Measurements from ENCODE around the gene PTGES3L.
"Not testable (repeated sequence)": the region's sequence is repeated elsewhere in the genome, so short reads cannot be mapped to it uniquely, and the experiment has no call there.

PTGES3L gene

DNA sequence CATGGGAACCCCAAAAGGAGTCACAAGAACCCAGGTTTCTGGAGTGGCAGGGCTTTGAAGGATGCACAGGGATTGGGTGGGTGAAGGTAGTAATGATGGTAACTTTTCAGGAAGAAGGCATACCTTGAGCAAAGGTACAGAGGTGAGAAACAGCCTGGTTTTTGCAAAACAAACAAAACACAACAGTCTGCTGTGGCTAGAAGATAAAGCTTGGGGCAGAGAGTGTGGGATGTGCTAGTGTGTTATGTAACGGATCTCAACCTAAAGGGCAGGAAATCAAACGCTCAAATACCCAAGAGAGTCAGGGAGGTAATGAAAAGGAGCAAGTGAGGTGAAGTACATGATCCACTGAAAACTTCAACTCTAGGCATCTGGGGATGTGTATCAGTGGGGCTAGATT is 4.6 kb downstream of the PTGES3L start:
- Histone ChIP-seq H3K4me1 (peaks cover 19 to 40% (median 33%) of the 10 kb centered on the region in 10 experiments), H3K27me3 (no peaks in the 10 kb centered on the region), H3K36me3 (no peaks in the 10 kb centered on the region), H3K27ac (peak overlapping the region in 7 of 11 experiments; percentile 1 to 50 (median 28); a peak in 7 of 22 replicates), H3K9me3 (replicated peaks in 1 of 11) (no peaks in the 10 kb centered on the region), H3K4me3 (no peak overlapping the region), H3K4me2 (peak overlapping the region; percentile 59 to 83 (median 66)), H4K20me1 (no peaks in the 10 kb centered on the region), H3K9ac (peak overlapping the region in 8 of 11 experiments; percentile 9 to 58 (median 34); a peak in 6 of 22 replicates)
- TF ChIP-seq Cebpa-rat (IDR thresholded peaks at IDR 0.05): no peak

DNA sequence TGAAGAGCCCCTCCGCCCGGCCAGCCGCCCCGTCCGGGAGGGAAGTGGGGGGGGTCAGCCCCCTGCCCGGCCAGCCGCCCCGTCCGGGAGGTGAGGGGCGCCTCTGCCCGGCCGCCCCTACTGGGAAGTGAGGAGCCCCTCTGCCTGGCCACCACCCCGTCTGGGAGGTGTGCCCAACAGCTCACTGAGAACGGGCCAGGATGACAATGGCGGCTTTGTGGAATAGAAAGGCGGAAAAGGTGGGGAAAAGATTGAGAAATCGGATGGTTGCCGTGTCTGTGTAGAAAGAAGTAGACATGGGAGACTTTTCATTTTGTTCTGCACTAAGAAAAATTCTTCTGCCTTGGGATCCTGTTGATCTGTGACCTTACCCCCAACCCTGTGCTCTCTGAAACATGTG is 6.6 kb downstream of the PTGES3L start:
- not testable (repeated sequence) for H4K20me1 ChIP-seq; H3K4me2 ChIP-seq; H3K9ac ChIP-seq; H3K4me3 ChIP-seq; H3K27ac ChIP-seq; H3K36me3 ChIP-seq; H3K9me3 ChIP-seq (replicated peaks in 1 of 11); H3K27me3 ChIP-seq
- peaks cover 20 to 43% (median 36%) of the 10 kb centered on the region in 10 experiments for H3K4me1 ChIP-seq

DNA sequence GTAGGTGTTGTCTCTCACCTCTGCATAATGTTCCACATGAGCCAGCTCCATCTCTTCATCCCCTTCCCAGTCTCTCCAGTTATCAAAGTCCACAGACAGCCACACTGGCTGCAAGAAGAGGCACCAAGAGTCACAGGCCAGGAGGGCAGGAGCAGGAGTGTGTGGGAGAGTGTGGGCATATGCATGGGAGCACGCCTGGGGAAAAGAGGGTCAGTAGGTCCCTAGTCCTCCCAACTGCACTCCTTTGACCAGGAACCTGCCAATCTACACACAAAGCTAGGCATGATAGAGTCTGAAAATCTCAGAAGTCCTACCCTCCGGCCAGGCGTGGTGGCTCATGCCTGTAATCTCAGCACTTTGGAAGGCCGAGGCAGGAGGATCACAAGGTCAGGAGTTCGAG is 8.3 kb downstream of the PTGES3L start:
- TF ChIP-seq Cebpa-rat (IDR thresholded peaks at IDR 0.05): no peak
- no peaks in the 10 kb centered on the region for H3K36me3 ChIP-seq
- no peak overlapping the region for H3K9ac ChIP-seq
- no peak overlapping the region for H3K27ac ChIP-seq
- H3K4me2 ChIP-seq: no peak overlapping the region
- H3K4me1 ChIP-seq: peaks cover 28 to 47% (median 40%) of the 10 kb centered on the region in 10 experiments
- H4K20me1 ChIP-seq: no peaks in the 10 kb centered on the region
- H3K4me3 ChIP-seq: no peak overlapping the region
- H3K9me3 ChIP-seq (replicated peaks in 1 of 11): no peaks in the 10 kb centered on the region
- no peaks in the 10 kb centered on the region for H3K27me3 ChIP-seq

DNA sequence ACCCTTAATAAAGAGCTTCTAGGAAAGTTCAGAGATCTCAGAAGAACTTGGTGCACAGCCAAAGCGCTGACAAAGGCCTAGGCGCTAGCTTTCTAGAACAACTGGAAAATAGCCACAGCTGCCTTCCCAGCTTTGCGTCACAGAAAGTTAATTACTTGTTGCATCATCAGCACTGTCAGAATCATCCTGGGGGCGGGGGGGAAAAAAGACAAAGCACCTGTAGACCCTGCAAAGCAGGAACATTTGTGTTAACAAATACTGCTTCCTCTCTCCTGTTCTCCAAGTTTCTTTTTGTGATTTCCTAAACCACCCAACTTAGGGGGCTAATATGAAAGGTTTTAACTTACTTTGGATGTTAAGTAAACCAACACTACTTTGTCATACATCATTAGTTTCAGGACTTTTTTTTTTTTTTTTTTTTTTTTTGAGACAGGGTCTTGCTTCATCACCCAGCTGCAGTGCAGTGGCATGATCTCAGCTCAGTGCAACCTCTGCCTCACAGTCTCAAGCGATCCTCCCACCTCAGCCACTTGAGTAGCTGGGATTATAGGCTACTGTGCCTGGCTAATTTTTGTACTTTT is 10.8 kb downstream of the PTGES3L start:
- Histone ChIP-seq H3K9me3 (replicated peaks in 1 of 11) (no peaks in the 10 kb centered on the region), H3K4me2 (peak overlapping the region in 10 of 11 experiments; percentile 5 to 46 (median 20); a peak in 15 of 22 replicates), H3K27me3 (no peaks in the 10 kb centered on the region), H3K4me1 (peaks cover 23 to 36% (median 28%) of the 10 kb centered on the region in 10 experiments; a peak in 19 of 20 replicates), H3K36me3 (no peaks in the 10 kb centered on the region), H4K20me1 (no peaks in the 10 kb centered on the region), H3K4me3 (no peak overlapping the region), H3K27ac (peak overlapping the region in 8 of 11 experiments; percentile 2 to 70 (median 43); a peak in 12 of 22 replicates), H3K9ac (peak overlapping the region in 6 of 11 experiments; percentile 9 to 49 (median 23); a peak in 6 of 22 replicates)
- peak in 3 of 11 experiments; percentile 43 to 71 (median 54); a peak in 3 of 22 replicates for TF ChIP-seq Cebpa-rat (IDR thresholded peaks at IDR 0.05)

DNA sequence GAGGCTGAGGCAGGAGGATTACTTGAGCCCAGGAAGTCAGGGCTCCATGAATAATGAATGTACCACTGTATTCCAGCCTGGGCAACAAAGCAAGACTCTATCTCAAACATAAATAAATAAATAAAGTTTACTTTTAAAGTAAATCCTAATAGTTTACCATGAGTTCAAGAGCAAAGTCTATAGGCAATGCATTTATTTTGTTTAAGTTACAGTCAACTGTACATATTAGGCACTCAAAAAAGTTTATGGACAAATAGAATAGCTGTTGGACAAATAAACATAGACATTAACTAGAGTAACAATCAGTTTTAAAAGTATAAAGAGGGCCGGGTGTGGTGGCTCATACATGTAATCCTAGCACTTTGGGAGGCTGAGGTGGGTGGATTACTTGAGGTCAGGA is 12.0 kb downstream of the PTGES3L start:
- H3K36me3 ChIP-seq: peaks cover 0 to 3% (median under 1%) of the 10 kb centered on the region in 11 experiments; a peak in 9 of 22 replicates
- no peaks in the 10 kb centered on the region for H4K20me1 ChIP-seq
- no peaks in the 10 kb centered on the region for H3K9me3 ChIP-seq (replicated peaks in 1 of 11)
- no peak overlapping the region for H3K4me3 ChIP-seq
- TF ChIP-seq Cebpa-rat (IDR thresholded peaks at IDR 0.05): no peak
- no peaks in the 10 kb centered on the region for H3K27me3 ChIP-seq
- H3K4me1 ChIP-seq: peaks cover 31 to 47% (median 38%) of the 10 kb centered on the region in 10 experiments
- H3K4me2 ChIP-seq: peak overlapping the region in 8 of 11 experiments; percentile 3 to 46 (median 19); a peak in 5 of 22 replicates
- 0 out of 22 replicates have a peak overlapping the region, but pooled peaks of 1 of the 11 experiments have one; percentile 16 for H3K9ac ChIP-seq
- H3K27ac ChIP-seq: peak overlapping the region in 2 of 11 experiments; percentile 65 to 69; a peak in 3 of 22 replicates

DNA sequence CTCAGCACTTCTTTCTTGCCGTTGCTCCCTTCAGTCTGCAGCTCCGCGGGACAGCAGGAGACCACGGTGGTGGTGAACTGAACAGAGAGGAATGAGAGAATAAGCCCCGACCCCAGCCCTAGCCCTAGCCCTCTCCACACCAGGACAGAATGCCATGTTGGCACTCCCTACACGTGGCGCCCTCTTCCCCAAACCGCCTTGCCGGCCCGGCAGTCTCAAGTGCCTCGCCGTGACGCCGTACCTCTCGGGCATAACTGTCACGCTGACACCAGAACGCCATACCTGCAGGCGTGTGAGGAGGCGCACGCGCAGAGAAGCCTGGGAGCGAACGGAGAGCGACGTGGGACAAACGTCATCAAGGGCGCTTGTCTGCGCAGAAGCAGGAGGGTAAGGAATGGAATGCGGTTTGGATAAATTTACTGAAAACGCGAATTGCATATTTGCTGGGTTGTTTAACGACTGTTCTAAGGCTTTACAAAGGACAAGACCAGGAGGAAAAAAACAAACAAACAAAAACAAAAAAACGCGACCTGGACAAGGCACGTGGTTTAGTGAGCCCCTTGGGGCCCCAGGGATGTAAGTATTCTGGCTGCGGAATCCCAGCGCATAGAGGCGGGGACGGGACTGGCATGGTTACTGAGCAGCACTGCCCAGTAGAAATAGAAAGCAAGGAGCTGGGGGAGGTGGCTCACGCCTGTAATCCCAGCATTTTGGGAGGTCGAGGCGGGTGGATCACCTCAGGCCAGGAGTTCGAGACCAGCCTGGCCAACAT is 15.5 kb downstream of the PTGES3L start, which contains the start of gene AARSD1:
AARSD1 (minus strand) TSS at position 294 of the 772 bp plus-strand sequence; CDS start at position 280, 14 bp downstream.
- peak within 1 kb of the TSS; percentile 75 to 87 (median 84) for H3K9ac ChIP-seq
- H3K27ac ChIP-seq: peak within 1 kb of the TSS; percentile 63 to 85 (median 80)
- no peaks in the 10 kb centered on the region for H4K20me1 ChIP-seq
- H3K4me1 ChIP-seq: peaks cover 32 to 44% (median 35%) of the 10 kb centered on the region in 10 experiments
- no peak for TF ChIP-seq Cebpa-rat (IDR thresholded peaks at IDR 0.05)
- H3K27me3 ChIP-seq: no peaks in the 10 kb centered on the region
- peak within 1 kb of the TSS; percentile 76 to 90 (median 87) for H3K4me2 ChIP-seq
- peak within 1 kb of the TSS; percentile 68 to 88 (median 75) for H3K4me3 ChIP-seq
- H3K36me3 ChIP-seq: peaks cover 29 to 39% (median 36%) of the 10 kb centered on the region in 11 experiments
- no peaks in the 10 kb centered on the region for H3K9me3 ChIP-seq (replicated peaks in 1 of 11)

DNA sequence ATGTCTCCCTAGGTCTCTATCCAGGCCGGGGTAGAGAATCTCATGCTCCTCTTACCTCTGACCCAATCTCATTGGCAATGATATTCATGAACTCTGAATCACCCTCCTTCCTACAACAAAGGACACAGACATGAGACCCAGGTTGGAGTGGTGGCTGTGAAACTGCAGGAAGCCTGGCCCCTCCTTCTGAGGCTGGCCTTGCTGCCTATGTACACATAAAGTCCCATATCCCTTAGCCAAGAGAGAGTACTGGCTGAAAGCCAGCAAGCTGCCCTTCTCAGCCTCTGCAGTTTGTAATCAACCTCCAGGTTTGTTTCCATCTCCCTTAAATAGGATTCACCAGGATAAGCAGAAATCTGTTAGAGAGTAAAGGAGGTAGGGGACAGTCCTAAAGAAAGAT is 26.2 kb downstream of the PTGES3L start:
- Histone ChIP-seq H3K4me3 (no peak overlapping the region), H3K4me2 (no peak overlapping the region), H3K9ac (no peak overlapping the region), H3K4me1 (no peaks in the 10 kb centered on the region), H3K36me3 (peaks cover 89 to 100% (median 97%) of the 10 kb centered on the region in 11 experiments), H3K27ac (no peak overlapping the region), H4K20me1 (peaks cover 0 to 8% (median 0%) of the 10 kb centered on the region in 11 experiments; a peak in 4 of 22 replicates), H3K9me3 (replicated peaks in 1 of 11) (no peaks in the 10 kb centered on the region), H3K27me3 (no peaks in the 10 kb centered on the region)
- TF ChIP-seq Cebpa-rat (IDR thresholded peaks at IDR 0.05): no peak

DNA sequence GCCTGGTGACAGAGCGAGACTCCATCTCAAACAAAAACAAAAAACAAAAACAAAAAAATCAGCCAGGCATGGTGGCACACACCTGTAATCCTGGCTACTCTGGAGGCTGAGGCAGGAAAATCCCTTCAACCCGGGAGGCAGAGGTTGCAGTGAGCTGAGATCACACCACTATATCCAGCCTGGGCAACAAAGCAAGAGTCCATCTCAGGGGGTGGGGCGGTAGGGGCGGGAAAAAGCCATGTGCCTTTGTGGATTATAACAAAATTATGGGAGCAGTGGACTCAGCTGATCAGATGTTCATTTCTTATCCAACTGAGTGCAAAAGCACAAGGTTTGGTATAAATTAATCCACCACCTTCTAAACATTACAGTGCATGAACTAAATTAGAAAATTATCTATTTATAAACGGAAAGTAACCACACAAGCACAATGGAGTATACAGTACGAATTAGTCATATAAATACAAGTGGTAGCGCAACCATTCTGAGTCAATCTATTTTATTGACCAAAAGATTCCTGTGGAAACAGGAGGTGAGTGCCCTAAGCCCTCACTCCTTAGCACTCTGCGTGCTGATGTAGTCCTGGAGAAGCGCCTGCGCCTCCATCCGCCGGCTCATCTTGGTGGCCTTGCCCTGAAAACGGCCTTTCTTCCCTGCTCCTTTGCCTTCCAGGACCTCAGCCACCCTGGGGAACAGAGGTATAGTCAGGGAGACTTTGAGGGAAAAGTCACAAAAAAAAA is 29.7 kb downstream of the PTGES3L start:
- H3K4me1 ChIP-seq: no peaks in the 10 kb centered on the region
- no peak overlapping the region for H3K9ac ChIP-seq
- H3K36me3 ChIP-seq: peaks cover 71 to 86% (median 76%) of the 10 kb centered on the region in 11 experiments
- H3K4me3 ChIP-seq: no peak overlapping the region
- no peak for TF ChIP-seq Cebpa-rat (IDR thresholded peaks at IDR 0.05)
- H3K27me3 ChIP-seq: no peaks in the 10 kb centered on the region
- H3K9me3 ChIP-seq (replicated peaks in 1 of 11): no peaks in the 10 kb centered on the region
- peaks cover 0 to 8% (median 0%) of the 10 kb centered on the region in 11 experiments; a peak in 3 of 22 replicates for H4K20me1 ChIP-seq
- H3K4me2 ChIP-seq: no peak overlapping the region
- no peak overlapping the region for H3K27ac ChIP-seq

Measured in BLaER1 treated with 17β-estradiol and CSF1 and Interleukin-3, amounts not matched to agents 10 nM and 100 nM (cell line).